KMS-11 (cell line): Measurements from ENCODE around the gene OR1A1.

Experiments
- H2AFZ ChIP-seq: fragments of 200-600 bp; sonication (generic); 2 replicates; pipeline ENCODE4 v1.6.1; 2016; ENCODE audit warnings: antibody characterized with exemption, mixed run types, low read depth
- H3K27ac ChIP-seq: fragments of 200-600 bp; sonication (generic); 2 replicates; pipeline ENCODE4 v1.6.1; 2016; ENCODE audit warnings: mild to moderate bottlenecking, mixed run types
- H3K27me3 ChIP-seq: fragments of 200-600 bp; sonication (generic); 2 replicates; pipeline ENCODE4 v1.6.1; 2017; ENCODE audit warnings: mild to moderate bottlenecking, low read depth, mixed run types, moderate library complexity; ENCODE audit not compliant: insufficient read depth
- H3K36me3 ChIP-seq: fragments of 200-600 bp; sonication (generic); 2 replicates; pipeline ENCODE4 v1.6.1; 2017; ENCODE audit warnings: mild to moderate bottlenecking, mixed run types; ENCODE audit not compliant: insufficient read depth
- H3K4me1 ChIP-seq: fragments of 200-600 bp; sonication (generic); 2 replicates; pipeline ENCODE4 v1.6.1; 2016; ENCODE audit warnings: mild to moderate bottlenecking, low read depth, mixed run types; ENCODE audit not compliant: poor library complexity, severe bottlenecking
- H3K4me2 ChIP-seq: fragments of 200-600 bp; sonication (generic); 2 replicates; pipeline ENCODE4 v1.7.0; 2016; ENCODE audit warnings: mild to moderate bottlenecking, mixed run types
- H3K4me3 ChIP-seq: fragments of 200-600 bp; sonication (generic); IDR thresholded peaks from 2 replicates; pipeline ENCODE4 v1.6.1; 2017; ENCODE audit warnings: low read depth, low read length, mixed read lengths; ENCODE audit not compliant: insufficient read depth
- H3K79me2 ChIP-seq: fragments of 200-600 bp; sonication (generic); 2 replicates; pipeline ENCODE4 v1.6.1; 2016; ENCODE audit warnings: low read depth, mixed run types; ENCODE audit not compliant: insufficient read depth
- H3K9ac ChIP-seq: fragments of 200-600 bp; sonication (generic); 2 replicates; pipeline ENCODE4 v1.6.1; 2016; ENCODE audit warnings: mild to moderate bottlenecking, mixed run types
- H4K20me1 ChIP-seq: fragments of 200-600 bp; sonication (generic); 2 replicates; pipeline ENCODE4 v1.6.1; 2016; ENCODE audit warnings: mild to moderate bottlenecking, mixed run types; ENCODE audit not compliant: insufficient read depth
- CTCF ChIP-seq: fragments of 200-600 bp; sonication (generic); conservative IDR thresholded peaks from 2 replicates; pipeline ENCODE4 v1.6.1; 2017; ENCODE audit warnings: low read depth, mild to moderate bottlenecking, antibody characterized with exemption, low read length, moderate library complexity, mixed read lengths

Gene OR1A1, protein sequence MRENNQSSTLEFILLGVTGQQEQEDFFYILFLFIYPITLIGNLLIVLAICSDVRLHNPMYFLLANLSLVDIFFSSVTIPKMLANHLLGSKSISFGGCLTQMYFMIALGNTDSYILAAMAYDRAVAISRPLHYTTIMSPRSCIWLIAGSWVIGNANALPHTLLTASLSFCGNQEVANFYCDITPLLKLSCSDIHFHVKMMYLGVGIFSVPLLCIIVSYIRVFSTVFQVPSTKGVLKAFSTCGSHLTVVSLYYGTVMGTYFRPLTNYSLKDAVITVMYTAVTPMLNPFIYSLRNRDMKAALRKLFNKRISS

GRCh38 chr17:3207367-3207766 lies at the start of gene OR1A1:
TSS of gene OR1A1 (plus strand) at chr17:3207667. CDS start at chr17:3215621, 7,954 bp downstream.
- H3K27me3 ChIP-seq = no peaks in the 10 kb centered on the region
- no peak for TF ChIP-seq CTCF
- H3K79me2 ChIP-seq = no peaks in the 10 kb centered on the region
- no peak within 1 kb of the TSS for H3K27ac ChIP-seq
- no peak within 1 kb of the TSS for H3K4me3 ChIP-seq
- H3K9ac ChIP-seq = no peak within 1 kb of the TSS
- no peak within 1 kb of the TSS for H2AFZ ChIP-seq
- H3K36me3 ChIP-seq = no peaks in the 10 kb centered on the region
- no peaks in the 10 kb centered on the region for H3K4me1 ChIP-seq
- H4K20me1 ChIP-seq = no peaks in the 10 kb centered on the region
- no peak within 1 kb of the TSS for H3K4me2 ChIP-seq

DNA sequence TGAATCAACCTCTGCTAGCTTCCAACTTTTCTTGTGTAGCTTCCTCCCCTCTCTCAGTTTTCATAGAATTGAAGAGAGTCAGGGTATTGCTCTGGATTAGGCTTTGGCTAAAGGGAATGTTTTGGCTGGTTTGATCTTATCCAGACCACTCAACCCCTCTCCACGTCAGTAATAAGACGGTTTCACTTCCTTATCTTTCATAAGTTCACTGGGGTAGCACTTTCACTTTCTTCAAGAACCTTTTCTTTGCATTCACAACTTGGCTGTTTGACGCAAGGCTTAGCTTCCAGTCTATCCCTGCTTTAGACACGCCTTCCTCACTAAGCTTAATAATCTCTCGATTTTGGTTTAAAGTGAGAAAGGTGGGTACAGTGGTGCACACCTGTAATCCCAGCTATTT lies 39.9 kb upstream of the OR1A1 start:
- Histone ChIP-seq H4K20me1 (no peaks in the 10 kb centered on the region), H2AFZ (no peak overlapping the region), H3K9ac (no peak overlapping the region), H3K27ac (no peak overlapping the region), H3K79me2 (no peaks in the 10 kb centered on the region), H3K27me3 (no peaks in the 10 kb centered on the region), H3K4me2 (no peak overlapping the region), H3K36me3 (no peaks in the 10 kb centered on the region), H3K4me1 (no peaks in the 10 kb centered on the region), H3K4me3 (no peak overlapping the region)
- no peak for TF ChIP-seq CTCF

DNA sequence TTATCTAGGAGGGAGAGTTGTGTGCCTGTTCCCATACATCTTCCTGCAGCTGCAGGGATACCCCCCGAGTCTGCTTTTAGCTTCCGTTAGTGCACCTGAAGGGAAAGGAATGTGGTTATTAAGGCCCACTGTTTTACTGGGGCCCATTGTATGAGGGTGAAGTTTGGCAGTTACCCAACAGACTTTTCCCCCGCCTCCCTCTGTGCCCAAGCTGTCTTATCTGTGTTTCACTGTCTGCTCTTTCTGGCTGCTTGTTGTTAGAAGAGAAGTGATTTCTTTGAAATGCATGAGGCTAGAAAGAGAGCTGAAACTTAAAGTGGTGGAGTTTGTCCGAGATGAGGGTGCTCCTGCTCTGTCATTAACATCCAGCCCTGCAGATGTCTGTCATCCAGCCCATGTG lies 17.5 kb upstream of the OR1A1 start:
- no peaks in the 10 kb centered on the region for H3K27me3 ChIP-seq
- H3K9ac ChIP-seq = no peak overlapping the region
- TF ChIP-seq CTCF = no peak
- H3K27ac ChIP-seq = no peak overlapping the region
- no peaks in the 10 kb centered on the region for H3K79me2 ChIP-seq
- no peaks in the 10 kb centered on the region for H3K36me3 ChIP-seq
- no peaks in the 10 kb centered on the region for H4K20me1 ChIP-seq
- H2AFZ ChIP-seq = no peak overlapping the region
- H3K4me2 ChIP-seq = no peak overlapping the region
- no peak overlapping the region for H3K4me3 ChIP-seq
- H3K4me1 ChIP-seq = no peaks in the 10 kb centered on the region

- Histone ChIP-seq H3K36me3 (no peaks in the 10 kb centered on the region), H2AFZ (no peak within 1 kb of the TSS), H3K27me3 (no peaks in the 10 kb centered on the region), H3K79me2 (no peaks in the 10 kb centered on the region), H4K20me1 (no peaks in the 10 kb centered on the region), H3K4me2 (no peak within 1 kb of the TSS), H3K4me3 (no peak within 1 kb of the TSS), H3K9ac (no peak within 1 kb of the TSS), H3K4me1 (no peaks in the 10 kb centered on the region), H3K27ac (no peak within 1 kb of the TSS)
- no peak for TF ChIP-seq CTCF
Measured at GRCh38 chr17:3197219-3197618, 10.2 kb upstream of the OR1A1 start, which contains the start of gene OR1A2. TSS of gene OR1A2 (plus strand) at chr17:3197519. CDS start at chr17:3197519, 0 bp downstream.
